HG02610 (cell line): ENCODE measurements around the gene CRTAP.
"Not testable (repeated sequence)": the region's sequence is repeated elsewhere in the genome, so short reads cannot be mapped to it uniquely, and the experiment has no call there.

Source experiments
- ATAC-seq: cut with Tn5 transposase; IDR thresholded peaks from one replicate; pipeline ENCODE4 v1.9.1; 2021; ENCODE audit warnings: mild to moderate bottlenecking, moderate library complexity; ENCODE audit not compliant: unreplicated experiment

CRTAP gene

DNA sequence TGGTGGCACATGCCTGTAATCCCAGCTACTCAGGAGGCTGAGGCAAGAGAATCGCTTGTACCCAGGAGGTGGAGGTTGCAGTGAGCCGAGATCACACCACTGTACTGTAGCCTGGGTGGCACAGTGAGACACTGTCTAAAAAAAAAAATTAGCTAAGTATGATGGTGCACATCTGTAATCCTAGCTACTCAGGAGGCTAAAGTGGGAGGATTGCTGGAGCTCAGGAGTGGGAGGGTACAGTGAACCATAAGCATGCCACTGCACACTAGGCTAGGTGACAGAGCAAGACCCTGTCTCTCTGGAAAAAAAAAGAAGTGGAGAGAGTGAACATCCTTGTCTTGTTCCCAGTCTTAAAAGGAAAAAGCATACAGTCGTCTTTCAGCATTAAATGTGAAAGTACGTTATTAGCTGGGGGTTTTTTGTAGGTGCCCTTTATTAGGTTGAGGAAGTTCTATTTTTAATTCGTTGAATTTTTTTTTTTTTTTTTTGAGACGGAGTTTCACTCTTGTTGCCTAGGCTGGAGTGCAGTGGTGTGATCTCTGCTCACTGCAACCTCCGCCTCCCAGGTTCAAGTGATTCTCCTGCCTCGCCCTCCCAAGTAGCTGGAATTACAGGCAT is 25.3 kb downstream of the CRTAP start:
- ATAC-seq: peak; percentile 63

DNA sequence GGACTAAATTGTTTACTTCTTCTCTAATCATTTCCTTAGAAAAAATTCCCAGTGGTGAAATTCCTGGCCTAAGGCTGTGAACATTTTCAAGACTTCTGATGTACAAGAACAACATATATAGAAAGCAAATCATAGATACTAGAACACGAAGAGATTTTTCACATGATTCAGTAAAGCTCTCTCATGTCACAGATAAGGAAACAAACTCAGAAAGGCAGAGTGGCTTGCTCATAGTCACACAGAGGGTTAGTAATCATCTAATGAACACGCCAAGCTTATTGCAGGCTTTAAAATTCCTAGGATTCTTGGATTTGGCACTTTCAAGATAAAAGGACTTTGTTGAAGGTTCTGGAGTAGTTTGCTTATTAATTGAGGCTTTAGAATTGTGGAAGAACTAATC is 26.2 kb downstream of the CRTAP start:
- ATAC-seq: no peak

DNA sequence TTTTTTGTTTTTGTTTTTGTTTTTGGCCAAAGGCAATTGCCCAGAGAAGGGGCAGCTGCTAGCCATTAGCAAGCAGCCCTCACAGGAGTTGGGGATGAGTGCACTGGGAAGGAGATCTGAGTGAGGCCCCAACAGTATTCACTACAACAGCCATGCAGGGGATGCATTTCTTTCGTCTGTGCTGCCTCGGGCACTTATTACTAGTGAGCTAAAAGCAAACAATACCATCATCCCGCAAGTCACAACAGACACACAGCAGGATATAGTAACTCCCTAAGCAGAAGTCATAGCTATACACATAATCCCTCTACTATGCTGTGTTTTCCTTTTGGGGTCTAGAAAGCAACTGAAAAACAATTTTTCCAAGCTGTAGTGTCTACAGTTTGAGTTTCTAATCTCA is 27.2 kb downstream of the CRTAP start:
- ATAC-seq: no peak

DNA sequence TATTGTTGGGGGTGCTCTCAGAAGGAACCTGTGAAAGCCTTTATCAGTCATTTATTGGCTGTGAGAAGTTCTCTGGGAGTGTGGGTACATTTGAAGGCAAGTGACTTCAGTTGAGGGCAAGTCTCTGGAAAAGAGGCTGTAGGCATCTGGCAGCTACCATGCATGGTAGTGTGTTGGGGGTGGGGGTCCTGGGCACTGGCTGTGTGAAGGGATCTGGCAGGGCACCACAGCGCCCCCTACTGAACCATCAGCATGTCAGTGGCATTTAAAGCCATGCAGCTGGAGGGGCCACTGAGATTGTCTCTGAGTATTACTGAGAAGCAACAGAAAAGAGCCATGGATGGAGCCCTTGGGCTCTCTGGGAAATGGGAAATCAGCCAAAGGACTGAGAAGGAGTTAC is 30.6 kb downstream of the CRTAP start:
- no peak for ATAC-seq

DNA sequence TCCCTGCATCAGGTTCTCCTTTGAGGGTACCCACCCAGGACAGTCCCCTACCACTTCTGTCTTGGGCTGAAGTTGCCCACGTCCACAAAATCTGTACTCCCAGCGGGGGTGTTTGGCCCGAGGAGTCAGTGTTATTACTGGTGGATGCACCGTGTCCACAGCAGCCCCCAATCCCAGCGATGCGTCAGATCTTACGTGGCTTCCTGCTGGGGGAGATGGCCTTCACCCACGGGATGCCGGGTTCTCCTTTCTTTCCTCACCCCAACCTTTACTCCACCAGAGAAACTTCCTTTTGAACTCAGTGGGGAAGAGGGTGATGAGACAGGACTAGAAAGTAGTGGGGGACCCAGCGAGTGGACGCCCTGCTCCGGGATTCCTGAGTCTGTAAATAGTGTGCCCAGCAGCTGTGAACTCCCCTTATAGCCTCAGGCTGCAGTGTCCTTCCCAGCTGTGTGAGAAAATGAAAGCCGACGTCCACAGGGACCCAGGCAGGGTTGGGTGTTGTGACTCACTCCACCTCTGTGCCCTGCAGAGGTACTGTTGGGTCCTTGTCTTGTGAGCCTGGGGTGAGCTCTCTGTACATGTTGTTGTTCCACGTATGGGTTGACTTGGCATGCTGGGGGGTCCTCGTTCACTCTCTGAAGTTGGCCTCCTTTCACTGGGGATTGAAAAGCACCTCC is 31.5 kb downstream of the CRTAP start:
- ATAC-seq: no peak

DNA sequence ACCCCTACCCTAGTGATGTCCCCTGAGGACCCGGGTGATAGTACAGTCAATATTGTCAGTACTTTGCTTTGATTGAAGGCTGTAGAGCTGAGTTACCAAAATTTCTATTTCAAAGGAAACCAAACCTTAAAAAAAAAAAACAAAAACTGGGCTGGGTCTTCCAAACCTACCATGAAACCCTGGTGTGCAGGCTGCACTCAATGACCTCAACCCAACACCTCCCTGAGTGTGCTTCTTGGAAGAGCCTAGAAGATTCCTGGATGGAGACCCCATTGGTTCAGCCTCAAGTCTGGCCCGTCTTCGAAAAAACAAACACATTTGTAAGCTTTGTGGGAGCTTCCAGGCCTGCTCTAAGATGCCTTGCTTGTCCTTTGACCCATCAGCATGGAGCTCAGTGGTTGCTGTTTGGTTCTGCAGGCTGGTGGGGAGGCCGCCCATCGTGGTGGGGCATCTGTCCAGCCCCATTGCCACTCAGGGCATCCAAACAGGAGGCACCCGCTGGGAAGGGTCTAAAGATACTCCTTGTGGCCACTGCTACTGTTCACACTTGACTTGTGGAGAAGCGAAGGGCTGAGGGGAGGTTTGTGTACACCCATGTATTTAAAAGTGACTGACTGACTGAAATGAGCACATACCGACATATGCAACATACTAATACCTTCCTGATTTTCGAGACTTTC is 32.2 kb downstream of the CRTAP start:
- ATAC-seq: no peak

DNA sequence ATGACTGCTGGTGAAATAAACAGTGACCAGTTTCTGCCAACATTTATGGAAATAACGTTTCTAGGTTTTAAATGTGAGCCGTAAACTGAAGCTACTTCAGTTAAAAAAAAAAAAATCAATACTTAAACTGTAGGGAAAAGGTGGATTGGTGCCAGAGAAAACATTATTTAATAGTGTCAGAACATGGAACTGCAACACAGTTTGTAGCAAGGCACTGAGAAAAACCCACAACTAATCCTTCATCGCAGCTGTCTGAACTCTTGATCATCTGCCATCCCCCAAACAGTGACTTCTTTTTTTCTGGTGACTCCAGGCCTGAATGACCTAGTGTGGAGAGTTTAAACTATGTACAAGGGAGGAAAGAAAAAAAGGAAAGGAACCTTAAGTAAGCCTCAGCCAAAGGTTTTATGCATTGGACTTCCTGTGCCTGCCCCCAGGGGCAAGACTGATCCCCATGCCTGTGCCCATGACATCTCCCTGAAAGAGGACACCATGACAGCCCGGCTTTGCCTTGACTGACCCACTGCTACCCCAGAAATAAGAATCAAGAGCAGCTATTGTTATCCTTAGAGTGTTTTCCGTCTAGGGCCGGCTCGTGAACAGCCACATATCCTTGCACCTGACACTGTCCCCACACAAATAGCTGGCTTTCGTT is 33.1 kb downstream of the CRTAP start:
- no peak for ATAC-seq

DNA sequence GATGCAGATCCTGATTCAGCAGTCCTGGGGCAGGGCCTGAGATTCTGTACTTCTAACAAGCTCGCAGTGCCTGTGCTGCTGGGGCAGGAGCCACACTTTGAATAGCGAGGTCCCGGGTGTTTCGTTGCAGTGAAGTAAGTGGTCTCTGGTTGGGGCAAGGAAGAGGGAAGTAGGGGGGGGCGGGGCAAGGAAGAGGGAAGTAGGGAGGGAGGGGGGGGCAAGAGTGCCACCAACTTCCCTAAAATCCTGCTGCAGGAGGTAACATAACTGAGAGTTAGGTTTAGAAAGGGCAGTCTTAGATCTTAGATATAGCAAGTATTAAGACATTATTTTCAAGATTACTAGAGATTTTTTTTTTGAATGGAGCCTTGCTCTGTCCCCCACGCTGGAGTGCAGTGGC is 35.5 kb downstream of the CRTAP start:
- no peak for ATAC-seq

DNA sequence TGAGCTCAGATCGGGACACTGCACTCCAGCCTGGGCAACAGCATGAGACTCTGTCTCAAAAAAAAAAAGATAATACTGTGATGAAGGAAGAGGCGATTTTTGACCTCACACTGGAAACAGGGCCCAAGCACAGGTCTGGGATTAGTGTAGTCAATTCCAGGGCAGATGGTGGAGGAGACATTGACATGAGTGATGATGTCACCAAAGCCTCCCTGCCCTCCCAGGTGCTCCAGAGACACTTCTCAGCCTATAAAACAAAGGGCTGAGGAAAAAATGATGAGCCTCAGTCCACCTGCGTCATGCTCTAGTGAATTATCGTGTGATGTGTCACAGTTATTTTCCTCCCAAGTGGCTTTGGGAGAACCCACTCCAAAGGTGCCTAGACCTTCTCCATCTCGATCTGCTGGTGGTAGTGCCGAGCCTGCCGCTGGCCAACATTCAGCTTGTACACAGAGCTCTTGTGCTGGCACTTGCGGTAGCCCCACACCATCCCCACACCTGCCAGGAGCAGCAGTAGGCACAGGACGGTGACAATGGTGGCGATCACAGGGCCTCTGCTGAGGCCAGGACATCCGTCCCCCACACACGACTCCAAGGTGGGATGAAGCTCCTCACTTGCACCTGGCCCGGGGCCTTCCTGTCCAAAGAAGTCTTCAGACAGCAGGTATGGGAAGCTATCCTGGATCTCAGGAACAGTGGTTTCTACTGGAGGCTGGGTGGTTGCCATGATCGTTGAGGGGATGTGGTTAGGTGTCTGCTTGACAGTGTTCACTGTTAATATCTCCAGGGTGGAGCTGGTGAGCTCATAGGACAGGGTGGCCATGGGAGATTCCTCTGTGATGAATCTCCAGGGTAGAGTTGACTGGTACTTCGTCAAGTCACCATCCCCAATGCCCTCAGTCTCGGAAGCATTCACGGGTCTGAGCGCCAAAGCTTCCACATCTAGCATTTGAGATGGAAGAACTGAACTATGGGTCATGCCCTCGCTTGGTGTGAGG is 38.8 kb downstream of the CRTAP start:
- ATAC-seq: no peak

DNA sequence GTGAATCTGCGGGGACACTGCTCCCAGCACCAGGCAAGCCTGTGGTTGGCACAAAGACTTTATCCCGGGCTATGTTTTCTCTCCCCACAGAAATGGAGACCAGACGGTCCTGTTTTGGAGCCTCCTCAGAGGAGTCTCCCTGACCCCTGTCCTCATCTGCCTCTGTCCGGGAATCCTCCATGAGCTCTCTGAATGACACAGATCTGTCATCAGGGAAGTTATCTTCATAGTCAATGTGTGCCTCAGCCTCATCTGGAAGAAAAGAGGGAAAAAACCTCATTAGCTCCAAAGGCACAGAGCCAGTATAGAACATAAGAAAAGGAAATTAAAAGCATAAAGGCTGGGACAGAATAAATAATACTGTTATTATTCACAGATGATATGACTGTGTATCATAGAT is 40.0 kb downstream of the CRTAP start:
- no peak for ATAC-seq

DNA sequence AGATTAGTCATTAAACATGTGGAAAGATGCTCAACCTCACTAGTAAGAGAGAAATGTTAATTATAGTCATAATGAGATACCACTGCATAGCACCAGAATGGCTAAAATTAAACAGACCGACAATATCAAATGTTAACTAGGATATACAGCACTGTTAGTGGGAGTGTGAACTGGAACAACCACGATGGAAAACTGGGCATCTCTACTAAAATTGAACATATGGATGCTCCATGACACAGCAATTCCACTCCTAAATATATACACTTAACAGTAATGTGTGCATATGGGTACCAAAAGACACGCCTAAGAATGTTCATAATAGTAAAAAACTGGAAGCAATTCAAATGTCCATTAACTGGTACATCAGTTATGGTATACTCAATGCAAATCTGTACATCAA is 41.5 kb downstream of the CRTAP start:
- ATAC-seq: no peak

DNA sequence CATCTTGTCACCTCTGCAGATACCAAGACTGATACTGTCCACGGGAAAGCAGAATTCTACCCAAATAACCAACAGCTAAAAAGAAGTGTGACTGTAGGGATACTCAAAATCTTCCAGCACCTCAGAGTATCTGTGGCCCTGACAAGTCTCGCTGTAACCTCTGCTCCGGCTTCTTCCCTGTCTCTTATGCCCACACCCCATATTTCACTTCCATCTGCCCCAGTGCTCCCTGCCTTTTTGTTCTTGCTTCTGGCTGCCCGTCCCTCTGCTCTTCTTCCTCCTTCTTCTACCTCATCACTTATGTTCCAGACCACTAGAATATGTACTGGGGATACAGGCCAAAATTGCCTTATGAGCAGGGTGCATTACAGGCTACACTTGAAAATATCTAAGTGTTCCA is 45.4 kb downstream of the CRTAP start:
- ATAC-seq: no peak

DNA sequence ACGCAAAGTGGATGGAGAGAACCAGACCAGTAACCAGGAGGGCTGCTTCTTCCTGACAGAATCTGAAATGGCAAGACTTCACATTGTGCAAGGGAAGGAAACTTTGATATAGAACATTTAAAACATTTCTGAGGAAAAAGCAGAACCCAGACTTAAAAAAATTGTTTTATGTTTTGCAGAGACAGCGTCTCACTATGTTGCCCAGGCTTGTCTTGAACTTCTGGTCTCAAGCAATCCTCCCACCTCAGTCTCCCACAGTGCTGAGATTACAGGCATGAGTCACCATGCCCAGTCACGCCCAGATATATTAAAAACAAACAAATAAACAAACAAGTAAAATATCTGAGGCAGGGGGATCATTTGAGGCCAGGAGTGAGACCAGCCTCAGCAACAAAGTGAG is 46.2 kb downstream of the CRTAP start:
- ATAC-seq: no peak

DNA sequence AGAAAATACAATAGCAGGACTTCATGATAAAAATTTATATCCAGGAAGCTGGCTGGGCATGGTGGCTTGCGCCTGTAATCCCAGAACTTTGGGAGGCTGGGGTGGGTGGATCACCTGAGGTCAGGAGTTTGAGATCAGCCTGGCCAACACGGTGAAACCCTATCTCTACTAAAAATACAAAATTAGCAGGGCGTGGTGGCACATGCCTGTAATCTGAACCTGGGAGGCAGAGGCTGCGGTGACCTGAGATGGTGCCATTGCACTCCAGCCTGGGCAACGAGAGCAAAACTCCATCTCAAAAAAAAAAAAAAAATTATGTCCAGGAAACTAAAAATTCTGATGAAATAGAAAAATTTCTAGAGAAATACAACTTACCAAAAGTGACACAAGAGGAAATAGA is 48.8 kb downstream of the CRTAP start:
- ATAC-seq: not testable (repeated sequence)

DNA sequence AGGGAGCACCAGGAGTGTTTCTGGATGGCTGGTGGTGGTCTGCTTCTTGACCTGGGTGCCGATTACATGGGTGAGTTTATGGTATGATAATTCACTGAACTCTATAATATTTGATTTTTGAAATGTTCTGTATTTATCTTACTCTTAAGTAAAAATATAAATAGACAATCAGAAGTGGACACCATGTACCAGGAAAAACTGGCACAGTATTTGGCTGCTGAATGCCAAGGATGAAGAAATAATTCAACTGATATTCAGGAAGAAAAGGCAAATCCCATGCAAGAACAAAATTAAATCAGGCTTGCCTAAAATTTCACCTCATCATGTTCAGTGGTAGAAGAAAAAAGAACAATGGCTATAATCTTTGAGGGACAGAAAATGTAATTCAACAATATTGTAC is 51.6 kb downstream of the CRTAP start:
- no peak for ATAC-seq

DNA sequence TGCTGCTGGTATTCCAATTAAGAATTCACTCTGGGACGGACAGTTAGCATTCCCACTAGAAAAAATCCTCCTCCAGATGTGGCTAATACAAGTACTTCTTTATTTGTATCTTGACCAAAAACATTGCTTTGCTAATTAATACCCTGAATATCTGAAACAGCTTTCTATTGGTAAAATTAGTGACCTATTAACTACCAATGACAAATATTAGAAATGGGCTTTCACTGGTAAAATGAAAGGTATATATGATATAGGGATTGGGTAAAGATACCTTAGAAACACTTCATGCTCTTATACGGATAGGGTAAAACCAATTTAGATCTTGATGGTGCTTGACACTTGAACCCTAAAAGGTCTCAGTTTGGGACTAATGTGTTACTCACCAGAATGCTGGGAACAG is 52.3 kb downstream of the CRTAP start:
- ATAC-seq: no peak

DNA sequence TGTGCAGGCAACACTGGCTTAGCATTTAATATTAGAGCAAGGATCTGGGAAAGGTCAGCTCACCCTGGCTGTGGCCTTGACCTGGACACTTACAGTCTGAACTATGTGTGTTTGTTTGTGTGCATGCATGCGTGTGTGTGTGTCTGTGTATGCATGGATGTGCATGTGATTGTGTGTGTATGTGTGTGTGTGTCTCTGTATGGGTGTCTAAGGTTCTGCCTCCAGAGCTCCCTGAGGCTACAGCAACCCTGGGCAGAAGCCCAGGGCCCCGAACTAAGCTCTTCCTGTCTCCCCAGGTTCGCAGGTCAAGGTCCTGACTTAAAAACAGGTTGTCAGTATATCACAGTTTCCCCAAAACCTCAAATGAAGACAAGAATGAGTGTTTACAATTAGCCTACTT is 53.5 kb downstream of the CRTAP start:
- no peak for ATAC-seq

DNA sequence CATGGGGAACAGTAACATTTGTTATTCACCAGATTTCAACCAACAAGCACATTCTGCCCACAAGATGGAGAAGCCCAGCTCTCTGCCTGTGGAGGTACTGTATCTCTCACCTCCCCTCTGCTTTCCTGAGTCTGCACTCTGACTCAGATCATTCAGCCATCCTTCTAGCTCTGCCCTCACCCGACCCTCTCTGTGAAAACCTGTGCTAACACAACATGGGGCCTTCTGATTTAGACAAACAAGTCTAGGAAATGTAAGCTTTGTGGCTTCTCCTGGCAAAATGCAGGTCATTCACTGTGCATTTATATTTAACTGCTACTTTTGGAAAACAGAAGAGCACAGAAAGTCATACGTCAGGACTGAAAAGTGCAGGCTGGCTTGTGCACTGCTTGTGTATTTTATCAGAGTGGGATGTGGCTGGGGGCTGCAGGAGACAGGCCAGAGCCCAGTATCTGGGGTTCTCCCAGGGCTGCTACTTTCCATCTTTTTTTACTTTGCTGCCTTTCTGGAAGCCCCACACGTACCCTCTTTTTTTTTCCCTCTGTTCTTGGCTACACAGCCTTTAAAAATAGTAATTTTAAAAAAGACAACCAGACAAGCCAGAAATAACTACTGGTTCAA is 54.0 kb downstream of the CRTAP start:
- ATAC-seq: no peak

DNA sequence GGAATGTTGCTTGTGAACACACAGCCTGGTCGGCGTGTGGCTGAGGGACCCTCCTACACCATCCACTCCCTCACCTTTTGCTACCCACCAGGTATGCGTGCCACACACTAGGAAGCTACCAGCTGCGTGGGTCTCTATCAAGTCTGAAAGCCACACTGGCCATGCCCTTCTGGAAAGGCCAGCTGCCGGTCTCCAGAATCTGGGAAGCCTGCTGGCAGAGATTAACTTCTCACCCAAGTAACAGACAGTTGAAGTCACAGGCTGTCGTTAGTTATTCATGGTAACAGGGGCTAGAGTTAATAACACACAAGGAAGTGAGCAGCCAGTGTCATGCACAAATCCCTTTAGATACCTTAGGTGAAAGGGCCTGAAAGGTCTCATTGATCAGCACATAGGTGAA is 56.7 kb downstream of the CRTAP start:
- ATAC-seq: no peak

DNA sequence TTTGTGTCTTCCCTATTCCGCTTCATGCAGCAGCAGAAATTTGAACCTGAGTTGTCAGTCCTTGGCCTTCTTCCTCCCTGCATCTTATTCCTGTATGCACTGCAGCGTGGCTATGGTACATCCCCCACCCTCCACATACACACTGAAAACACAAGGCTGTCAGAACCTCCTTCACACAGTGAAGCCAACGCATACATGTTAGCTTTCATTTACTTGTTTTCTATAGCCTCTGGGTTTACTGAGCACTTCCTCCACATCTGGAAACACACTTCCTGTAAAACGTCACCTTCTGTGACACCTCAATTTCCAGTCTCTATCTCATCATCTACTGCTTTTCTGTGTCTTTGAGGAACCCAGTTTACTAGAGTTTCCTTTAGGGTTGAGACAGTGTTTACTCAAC is 57.8 kb downstream of the CRTAP start:
- no peak for ATAC-seq
